Activated CD8-positive, alpha-beta memory T cell treated with anti-CD3 and anti-CD28 coated beads, Interleukin-2, amount 50 U/mL, for 24 hours (primary cell): ENCODE measurements around the gene MORC2.

Experiments
- DNase-seq: peaks from one replicate; pipeline ENCODE4 v3.0.0-alpha.2; 2020; ENCODE audit errors: extremely low read depth

MORC2 gene

DNA sequence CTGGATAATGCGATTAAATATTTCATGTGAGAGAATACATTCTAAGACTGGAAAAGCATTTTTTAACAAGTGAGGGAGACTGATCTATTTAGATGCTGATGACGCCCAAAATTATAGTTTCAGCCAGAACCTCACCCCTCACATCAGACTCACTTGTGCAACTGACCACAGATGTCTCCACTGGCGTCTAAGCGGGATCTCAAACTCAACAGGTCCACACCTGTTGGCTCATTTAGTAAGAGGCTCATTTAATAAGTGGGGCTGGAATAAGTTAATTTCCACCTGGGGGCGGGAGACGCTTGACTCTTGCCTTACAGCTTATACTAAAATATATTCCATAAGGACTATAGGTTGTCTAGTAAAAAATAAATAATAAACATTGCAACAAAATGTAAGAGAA, 47.5 kb downstream of the MORC2 start:
- no peak for DNase-seq

DNA sequence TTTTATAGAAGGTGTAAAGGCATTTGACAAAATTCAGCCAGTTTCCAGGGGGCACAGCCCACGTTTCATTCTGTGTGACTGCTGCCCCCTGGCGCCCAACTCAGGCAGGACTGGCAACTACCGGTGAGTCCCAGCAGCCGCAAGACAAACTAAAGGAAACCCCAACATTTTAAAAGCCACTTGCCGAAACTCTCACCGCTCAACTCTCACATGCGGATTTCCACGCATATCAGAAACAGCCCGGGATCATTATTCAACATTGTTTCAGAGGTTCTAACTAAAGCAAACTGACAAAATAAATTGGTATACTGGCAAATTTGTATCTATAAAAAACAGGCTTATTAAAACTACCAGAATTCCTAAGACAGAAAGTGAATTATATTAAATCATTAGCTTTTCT, 48.2 kb downstream of the MORC2 start:
- peak; percentile 63 for DNase-seq

DNA sequence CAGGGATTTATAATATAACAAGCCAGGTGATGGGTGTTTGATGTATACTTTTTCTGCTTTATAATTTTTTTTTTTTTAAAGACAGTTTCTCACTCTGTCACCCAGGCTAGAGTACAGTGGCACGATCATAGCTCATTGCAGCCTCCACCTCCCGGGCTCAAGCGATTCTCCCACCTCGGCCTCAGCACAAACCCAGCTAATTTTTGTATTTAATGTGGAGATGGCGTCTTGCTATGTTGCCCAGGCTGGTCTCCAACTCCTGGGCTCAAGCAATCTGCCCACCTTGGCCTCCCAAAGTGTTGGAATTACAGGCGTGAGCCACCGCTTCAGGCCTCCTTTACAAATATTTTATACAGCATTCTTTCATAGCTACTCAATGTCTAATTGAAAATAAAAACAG, 48.6 kb downstream of the MORC2 start:
- DNase-seq, result no peak

DNA sequence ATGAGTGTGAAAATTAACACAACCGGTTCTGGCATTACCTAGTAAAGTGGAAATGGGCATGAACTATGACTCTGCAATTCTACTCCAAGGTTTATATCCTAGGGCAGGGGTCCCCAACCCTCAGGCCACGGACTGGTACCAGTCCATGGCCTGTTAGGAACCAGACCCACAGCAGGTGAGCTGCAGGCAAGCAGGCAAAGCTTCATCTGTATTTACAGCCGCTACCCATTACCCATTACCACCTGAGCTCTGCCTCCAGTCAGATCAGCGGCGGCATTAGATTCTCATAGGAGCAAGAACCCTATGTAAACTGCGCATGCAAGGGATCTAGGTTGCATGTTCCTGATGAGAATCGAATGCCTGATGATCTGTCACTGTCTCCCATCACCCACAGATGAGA, 49.8 kb downstream of the MORC2 start:
- DNase-seq, result no peak

DNA sequence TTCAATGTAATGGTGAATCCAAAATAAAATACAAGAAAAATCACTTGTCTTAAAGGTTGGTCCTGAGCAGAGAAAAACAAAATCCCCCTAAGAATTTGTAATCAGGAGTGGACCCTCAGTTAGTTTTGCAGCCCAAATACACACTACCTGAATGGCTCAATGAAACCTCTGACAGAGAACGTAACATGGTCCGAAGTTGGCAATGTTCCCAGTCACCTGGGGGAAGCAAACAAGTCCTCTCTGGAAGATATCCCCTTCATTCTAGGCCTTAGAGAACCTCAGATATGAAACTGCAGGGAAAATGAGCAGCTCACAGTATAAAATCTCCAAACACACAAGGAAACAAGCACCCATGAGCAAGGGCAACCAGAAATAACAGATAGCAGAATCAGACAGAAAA, 58.2 kb downstream of the MORC2 start:
- no peak for DNase-seq

DNA sequence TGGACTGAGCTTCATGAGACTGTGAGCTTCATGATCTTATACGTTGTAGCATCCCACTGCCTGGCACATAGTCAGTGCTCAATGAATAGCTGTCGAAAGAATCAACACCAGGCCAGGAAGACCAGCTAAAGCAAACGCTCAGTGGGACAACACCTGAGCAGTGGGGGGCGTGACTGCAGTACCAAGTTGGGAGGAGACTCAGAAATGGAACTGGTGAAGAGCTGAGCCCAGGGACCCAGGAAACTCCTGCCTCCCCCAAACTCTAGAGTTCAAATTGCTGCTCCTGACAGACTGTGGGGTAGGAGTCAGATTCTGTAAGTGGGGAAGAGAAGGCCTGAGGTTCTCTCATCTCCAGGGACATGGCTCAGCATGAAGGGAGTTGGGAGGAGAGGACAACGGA, 59.3 kb downstream of the MORC2 start:
- no peak for DNase-seq

DNA sequence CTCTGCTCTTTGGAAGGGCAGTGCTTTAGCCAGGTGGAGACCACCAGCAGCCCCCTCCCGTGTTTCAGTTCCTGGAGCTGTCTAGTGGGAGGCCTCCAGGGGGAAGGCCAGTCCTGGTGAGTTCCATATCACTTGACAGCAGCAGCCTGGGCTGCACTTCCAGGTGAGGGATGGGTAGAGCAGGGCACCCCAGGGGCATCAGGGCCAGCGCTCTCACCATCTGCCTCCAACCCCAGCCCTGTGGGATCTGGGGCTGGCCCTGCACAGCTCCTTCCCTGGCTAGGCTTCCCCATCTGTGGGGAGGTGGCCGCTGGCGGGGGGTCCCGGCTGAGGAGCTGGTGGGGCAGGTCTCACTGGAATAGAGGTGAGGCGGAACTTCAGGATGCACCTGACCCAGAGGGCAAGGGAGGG, 60.5 kb downstream of the MORC2 start:
- DNase-seq, result no peak

DNA sequence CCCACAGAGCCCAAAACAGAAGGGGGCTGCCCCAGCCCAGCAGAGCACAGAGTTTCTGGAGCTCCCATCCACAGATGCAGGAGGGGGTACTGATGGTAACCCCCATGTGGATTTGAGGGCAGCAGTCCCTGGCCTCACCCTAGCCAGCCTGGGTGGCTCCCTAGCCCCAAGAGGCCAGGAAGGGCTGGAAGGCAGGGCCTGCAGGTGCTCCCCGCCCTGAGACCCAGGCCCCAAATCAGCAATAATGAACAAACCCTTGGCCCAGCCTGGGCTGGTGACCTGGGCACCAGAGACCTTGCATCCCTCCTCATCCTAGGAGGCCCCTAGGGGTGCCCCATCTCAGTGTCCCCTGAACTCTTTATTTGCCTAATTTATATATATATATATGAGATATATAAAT, 61.6 kb downstream of the MORC2 start:
- DNase-seq, result no peak

DNA sequence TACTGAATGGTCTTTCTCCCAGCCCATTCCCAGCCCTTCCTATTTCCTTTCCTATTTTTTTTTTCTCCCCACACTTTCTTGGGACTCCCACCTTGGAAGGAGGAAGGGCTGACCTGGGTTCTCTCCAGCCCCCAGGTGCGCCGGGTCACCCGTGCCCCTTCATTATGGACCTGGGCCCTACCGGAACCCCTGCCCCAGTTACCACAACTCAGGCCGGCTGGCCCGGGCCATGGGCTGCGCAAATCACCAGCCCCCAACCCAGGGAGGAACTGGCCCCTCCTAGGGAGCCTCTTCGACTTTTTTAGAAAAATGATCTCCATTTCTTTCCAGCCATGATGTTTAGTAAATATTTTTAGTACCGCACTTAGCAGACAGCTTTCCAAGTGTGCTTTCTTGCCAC, 62.2 kb downstream of the MORC2 start:
- no peak for DNase-seq

DNA sequence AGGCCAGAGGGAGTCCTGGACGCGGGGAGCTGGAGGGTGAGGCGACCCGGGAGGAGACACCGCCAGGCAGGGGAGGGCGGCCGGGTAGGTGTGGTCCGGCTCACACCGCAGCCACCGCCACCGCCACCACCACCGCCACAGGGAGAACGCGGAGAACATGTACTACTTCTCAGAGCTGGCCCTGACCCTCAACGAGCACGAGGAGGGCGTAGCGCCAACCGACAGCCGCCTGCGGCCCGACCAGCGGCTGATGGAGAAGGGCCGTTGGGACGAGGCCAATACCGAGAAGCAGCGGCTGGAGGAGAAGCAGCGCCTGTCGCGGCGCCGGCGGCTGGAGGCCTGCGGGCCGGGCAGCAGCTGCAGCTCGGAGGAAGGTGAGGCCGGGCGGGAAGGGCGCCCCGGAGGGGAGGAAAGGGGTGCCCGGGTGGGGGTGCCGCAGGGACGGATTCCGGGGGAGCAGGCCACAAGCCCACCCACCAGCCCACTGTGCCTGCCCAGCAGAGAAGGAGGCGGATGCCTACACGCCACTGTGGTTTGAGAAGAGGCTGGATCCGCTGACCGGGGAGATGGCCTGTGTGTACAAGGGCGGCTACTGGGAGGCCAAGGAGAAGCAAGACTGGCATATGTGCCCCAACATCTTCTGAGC, 62.8 kb downstream of the MORC2 start:
- no peak for DNase-seq

DNA sequence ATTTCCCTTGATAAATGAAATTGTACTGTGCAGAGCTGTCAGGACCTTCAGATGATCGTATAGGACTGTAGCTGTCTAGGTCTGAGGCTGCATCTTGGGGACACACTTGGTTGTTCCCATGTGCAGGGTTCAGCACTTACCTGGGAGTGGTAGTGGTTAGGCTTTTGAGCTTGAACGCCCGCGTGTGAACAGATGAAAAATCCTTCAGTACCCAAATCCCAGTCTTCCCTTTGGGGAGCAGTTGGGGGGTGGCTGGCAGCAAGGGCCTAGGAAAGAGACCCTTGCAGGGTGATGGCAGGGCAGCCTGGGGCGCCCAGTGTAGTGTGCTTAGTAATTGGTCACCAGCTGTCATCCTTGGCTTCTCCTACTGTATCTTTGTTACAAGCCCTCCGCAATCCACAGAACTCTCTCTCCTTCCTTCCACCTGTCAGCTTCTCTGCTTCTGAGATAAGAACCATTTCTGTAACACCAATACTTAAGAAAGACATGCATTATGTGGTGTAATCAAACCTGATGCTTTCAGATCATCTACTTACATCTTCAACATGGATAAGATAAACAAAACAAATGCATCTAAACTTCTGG, 64.6 kb downstream of the MORC2 start:
- no peak for DNase-seq

DNA sequence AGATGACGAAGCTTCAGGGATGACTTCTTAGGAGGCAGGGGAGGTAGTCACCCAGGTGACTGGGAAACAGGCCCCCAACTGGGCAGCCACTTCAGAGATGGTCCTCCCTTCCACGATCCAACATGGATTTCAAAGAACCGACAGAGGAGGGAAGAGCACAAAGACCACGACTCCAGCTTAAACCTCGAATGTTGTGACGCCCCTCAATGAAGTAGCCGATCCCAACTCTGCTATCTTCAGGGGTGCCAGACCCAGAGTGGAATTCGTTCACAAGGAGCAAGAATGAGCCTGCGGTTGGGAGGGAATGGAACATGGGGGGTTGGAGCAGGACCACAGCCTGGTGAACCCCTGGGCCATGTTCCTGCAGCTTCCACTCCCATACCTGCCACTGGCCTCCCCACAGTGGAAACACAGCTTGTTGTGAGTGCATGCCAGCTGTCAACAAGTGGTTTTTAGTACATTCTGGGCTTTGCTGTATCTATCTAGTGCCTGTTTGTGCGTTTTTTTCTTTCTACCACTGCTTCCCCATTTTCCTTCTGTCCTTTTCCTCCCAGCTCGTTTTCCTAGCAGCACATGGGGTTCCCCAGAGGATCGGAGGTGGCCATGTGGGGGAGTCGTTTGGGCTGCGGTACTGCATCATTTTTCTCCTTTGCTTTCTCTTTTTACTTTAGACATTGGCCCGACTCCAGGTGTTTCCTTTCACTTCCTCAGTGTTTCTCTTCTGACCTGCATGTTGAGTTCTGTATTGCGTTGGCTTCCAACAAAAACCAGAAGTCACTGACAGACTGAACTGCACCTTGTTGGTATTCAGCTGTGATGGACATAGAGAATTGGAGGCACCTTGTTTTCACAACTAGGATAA, 65.8 kb downstream of the MORC2 start:
- DNase-seq, result no peak

DNA sequence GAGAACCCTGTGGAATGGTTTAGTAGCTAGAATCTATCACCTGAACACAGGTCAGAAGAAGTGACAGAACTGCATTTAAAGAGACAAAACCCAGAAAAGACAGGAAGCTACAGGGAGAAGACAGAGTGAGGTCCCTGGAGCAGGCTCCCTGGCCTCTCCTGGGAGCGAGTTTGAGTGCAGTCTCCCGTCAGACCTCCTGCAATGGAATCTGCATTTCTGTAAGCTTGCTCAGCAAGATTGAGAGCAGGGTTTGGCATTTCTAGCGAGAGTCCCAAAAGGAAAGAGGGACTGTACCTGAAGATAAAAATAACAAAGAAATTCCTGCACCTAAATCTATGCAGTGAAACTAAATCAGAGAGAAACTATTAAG, 74.2 kb downstream of the MORC2 start:
- no peak for DNase-seq

DNA sequence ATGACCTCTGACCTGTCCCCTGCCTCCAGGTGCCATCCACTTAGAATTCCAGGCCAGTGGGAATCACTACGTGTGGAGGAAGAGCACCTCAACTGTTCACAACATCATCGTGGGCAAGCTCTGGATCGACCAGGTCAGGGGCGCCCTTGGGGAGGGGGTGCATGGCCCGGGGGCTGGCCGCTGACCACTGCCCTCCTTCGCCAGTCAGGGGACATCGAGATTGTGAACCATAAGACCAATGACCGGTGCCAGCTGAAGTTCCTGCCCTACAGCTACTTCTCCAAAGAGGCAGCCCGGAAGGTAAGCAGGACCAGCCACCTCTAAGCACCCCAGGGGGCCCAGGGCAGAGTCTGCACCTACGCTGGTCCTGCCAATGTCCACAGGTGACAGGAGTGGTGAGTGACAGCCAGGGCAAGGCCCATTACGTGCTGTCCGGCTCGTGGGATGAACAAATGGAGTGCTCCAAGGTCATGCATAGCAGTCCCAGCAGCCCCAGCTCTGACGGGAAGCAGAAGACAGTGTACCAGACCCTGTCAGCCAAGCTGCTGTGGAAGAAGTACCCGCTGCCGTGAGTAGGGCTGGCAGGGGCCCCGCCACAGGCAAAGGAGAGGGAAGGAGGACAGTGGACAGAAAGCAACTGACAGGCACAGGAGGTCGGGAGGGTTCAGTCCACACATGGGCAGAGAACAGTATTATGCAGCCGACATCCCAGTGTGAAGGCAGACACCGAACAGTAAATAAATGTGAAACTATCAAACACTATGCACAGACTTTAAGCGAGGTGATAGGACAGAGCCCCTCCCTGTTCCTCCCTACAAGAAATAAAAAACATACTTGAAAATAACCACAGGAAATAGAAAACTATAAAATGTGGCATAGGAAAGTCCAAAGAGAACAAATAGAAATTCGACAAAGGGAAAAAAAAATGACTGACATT, 74.9 kb downstream of the MORC2 start:
- DNase-seq, result no peak

DNA sequence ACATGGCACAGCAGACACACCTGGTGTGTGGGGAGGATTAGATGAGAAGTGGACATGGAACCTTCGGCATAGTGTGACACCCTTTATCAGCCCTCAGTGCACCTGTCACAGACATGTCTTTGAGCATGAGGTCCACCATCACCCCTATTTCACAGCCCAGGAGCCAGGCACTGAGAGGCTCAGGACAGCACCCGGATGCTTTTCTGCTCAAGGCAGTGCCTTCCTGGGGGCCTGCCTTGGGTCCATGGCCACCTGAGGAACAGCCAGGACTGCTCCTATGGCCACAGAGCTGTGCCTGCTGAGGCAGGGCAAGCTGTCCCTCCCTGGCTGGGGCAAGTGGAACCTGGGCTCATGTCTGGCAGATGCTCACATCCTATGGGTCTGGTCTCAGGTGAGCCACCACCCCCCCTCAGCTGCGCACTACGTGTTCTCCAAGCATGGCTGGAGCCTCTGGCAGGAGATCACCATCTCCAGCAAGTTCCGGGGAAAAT, 75.8 kb downstream of the MORC2 start:
- DNase-seq, result no peak

DNA sequence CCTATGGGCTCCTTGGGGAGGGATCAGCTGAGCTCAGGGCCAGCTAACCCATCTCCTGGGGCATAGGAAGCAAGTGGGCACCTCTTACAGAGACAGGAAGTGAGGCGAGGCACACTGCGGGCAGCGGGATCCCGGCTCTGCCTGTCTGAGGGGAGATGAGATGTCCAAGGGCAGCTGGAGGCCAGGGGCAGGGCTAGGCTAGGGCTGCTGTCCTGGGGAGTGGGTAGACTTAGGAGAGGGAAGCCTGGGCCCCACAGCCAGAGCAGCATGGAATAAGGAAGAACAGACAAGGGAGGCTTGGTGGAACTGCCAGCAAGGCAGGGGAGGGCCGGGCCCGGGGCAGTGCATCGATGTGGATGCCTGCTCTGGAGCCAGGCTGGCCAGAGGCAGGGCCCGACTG, 76.3 kb downstream of the MORC2 start:
- no peak for DNase-seq

DNA sequence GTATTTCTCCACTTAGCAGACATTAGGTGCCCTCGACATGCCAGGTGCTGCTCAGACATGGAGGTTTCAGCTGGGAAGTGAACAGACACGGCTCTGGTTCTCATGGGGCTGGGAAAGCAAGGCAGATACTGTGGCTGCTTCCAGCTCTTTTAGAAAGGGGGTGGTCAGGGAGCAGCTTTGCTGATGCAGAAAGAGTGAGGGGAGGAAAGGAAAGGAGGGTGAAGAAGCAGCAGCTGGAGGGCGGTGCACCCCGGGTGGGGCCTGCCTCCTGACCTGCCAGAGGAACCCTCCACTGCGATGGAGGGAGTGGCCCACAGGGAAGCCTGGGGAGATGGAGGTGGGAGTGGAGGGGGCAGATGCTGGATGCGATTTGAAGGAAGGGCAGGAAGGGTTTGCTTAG, 76.8 kb downstream of the MORC2 start:
- no peak for DNase-seq

DNA sequence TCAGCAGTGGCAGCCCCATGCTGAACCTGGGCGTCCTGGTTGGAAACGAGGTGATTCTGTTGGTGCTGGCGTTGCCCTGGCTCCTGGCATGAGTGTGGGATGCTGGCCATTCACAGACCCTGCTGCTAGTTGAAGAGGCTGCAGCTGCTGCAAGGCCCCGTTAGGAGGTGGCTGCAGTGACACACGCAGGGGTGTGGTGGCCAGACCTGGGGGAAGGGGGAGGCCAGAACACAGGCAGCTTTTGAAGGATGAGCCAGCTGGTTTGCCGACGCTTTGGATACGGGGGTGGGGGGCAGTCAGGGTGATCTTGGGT, 77.2 kb downstream of the MORC2 start:
- no peak for DNase-seq

DNA sequence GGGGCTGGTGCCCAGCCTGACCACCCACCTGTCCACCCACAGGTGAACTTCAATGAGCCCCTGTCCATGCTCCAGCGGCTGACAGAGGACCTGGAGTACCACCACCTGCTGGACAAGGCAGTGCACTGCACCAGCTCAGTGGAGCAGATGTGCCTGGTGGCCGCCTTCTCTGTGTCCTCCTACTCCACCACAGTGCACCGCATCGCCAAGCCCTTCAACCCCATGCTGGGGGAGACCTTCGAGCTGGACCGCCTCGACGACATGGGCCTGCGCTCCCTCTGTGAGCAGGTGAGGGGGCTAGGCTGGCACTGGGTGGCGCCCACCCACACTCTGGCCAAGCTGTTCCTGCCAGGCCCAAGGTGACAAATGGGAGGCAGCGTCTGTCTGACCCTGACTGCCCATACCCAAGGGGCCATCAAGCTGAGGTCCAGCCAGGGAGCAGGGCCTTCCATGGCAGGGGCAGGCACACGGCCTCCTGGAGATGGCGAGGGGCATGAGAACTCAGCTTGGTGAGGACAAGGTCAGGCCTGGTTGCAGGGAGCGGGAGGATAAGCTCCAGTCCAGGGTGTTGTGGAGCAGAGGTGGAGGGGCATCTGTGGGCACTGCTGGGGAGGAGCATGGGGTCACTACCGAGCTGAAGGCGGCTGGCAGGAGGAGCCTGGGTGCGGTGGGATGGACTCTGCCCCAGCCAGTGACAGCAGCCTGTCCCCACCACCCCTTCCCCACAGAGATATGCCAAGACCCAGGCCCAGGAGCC, 77.7 kb downstream of the MORC2 start:
- DNase-seq, result no peak

DNA sequence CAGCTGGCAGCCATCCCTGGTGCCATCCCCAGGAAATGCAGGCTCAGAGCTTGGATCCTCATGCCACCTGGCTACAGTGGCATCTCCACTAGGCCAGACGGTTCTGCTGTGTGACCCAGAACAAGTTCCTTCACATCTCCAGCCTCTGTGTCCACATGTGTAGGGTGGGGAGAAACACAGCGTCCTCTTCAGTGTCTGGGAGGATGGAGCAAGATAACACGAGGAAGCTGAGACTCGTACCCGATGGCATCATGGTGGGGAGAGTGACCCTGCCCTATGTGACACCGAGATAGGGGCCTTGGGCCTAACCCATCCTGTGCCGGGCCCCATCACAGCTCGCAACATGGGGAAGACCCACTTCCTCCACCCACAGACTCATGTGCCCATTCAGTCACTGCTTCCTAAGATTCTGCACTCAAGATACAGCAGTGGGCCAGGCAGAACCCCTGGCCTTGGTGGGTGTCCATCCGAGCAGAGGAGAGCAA, 78.5 kb downstream of the MORC2 start:
- no peak for DNase-seq

DNA sequence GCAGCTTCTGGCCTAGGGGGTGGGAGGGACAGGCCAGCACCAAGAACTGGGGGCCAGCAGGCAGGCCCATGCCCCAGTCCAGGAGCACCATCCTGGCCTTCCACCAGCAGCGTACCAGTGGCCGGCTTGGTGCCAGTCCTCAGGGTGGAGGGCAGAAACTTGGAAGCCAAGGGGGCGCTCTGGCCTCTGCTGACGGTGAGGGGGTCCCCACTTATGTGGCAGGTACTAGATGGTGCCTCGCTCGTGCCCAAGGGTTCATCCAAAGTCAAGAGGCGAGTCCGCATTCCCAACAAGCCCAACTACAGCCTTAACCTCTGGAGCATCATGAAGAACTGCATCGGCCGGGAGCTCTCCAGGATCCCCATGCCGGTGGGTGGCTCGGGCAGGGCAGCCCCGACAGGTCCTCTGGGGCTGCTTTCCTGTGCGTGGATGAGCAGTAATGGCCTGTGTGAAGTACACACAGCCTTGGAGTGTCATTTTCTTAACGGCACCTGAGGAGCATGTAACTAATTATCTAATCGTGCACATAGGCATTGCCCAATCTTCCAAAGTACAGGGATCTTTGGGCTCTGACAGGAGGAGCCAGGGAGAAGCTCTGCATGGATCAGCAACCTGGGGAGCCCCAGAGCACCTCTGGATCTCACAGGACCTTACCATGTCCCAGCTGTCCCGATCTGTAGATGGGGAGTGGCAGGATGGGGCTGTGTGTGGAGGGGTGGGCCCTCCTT, 79.1 kb downstream of the MORC2 start:
- no peak for DNase-seq
